ENCODE results near the gene NTNG1.

GRCh38 chr1:107220036-107220435 is 79.2 kb downstream of the NTNG1 start:
- TF ChIP-seq CTCF (conservative IDR thresholded peaks at IDR 0.05; ENCODE audit: low read length), result no peak
- TF ChIP-seq EZH2phosphoT487 (IDR thresholded peaks at IDR 0.05; ENCODE audit: borderline replicate concordance, low read depth, low read length), result no peak
